Right renal cortex interstitium (tissue), 3 donors: ENCODE results near the gene RNU6-1. TPM values are rescaled to one million over a fixed set of nuclear protein-coding genes. Genes with fewer than 3 reads are reported as not detected.
A peak's percentile ranks its signal among the peaks of the same experiment; 100 is the strongest.

Experiments used
- DNase-seq, 3 donors: peaks; one replicate each; pipeline ENCODE4 v3.0.0-alpha.2; 2013; ENCODE audit warnings: low read depth in 3 of 3, low spot score in 2 of 3
- polyA plus RNA-seq, 3 donors: library from polyadenylated mRNA; unstranded; fragments of 120-200 nt; gene quantifications; one replicate each; pipeline ENCODE4 v1.2.1, GENCODE V29; 2013; ENCODE audit not compliant: insufficient read length in 3 of 3

The RNU6-1 gene
- polyA plus RNA-seq, 3 donors = not detected

DNA sequence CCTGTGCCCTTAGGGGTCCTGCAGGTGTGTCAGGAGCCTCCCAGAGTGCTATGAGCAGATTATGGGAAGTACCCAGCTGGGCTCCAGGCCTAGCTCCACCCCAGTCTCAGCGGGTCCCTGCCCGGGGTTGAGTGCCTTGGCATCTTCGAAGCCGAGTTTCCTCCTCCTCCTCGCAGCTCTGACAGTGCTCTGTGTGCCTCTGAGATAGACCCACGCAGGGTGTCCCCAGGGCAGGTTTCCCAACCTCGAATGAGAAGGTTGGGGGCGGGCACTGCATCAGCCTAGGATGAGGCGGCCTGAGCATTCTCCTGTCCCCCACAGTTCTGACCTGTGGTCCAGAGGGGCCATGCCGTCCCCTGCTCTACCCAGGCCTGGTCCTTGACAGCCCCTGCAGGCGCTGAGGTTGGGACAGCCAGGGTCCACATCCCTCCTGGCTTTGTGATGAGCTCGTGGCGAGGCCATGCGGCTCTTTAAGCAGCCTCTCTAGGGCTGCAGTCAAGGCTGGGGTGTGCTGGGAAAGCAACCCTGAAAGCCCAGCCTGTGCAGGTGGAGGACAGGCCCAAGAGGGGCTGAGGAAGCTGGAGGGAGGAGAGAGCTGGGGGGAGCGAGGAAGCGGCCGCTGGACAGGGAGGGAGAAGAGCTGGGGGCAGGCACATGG lies 34.7 kb downstream of the RNU6-1 start:
- no peak for DNase-seq

DNA sequence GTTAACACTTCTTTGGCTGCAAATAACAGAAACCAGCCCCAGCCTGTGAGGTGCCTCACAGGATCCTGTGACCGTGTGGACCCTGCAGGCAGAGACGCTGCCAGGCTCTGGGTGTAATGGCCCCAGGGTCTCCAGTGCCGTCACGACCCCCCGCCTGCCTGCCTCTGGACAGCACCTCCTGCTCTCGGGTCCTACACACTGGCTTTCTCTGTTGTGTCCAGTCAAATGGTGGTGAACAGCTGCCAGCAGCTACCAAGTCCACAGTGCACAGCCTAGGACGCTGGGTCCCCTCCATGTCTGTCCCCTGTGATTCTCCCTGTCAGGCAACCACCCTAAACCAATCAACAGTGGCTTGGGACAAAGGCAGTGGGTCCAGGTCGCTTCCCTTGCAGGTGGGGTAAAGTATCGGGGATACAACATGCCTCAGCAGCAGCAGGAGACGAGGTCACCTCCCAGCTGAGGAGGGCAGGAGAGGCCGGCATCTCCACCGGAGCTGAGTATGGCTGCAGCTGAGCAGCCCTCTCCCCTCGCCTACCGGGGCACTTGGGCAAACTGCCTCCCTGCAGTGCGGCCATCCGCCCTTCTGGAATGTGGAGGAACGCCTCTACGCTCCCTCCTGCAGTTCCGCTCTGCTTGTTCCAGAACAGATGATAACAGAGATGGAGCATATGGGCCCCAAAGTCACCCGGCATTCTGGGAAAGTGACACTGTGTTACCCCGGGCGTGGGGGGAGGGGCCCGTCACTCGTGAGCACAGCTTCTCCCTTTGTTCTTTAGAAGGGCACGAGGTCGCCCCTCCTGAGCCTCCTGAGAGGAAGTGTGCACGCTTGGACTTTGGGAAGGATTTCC lies 35.6 kb downstream of the RNU6-1 start:
- DNase-seq = no peak

DNA sequence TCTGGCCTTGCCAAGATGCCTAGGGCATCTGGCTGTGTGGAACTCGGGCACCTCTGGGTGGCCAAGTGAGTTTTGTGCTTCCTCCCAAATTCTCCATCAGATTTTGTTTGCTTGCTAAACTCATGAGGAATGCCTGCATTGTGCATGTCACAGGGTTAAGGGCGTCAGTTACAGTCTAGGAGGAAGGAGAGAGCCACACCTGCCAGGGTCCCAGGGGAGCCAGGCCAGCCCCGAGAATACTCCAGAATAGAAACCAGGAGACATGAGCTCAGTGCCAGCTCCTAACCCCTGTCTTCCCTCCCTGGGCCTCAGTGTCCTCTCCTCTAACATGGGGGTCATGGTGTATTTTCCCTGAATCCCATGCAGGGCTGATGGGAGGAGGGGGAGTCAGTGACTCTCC lies 36.5 kb downstream of the RNU6-1 start:
- no peak for DNase-seq

DNA sequence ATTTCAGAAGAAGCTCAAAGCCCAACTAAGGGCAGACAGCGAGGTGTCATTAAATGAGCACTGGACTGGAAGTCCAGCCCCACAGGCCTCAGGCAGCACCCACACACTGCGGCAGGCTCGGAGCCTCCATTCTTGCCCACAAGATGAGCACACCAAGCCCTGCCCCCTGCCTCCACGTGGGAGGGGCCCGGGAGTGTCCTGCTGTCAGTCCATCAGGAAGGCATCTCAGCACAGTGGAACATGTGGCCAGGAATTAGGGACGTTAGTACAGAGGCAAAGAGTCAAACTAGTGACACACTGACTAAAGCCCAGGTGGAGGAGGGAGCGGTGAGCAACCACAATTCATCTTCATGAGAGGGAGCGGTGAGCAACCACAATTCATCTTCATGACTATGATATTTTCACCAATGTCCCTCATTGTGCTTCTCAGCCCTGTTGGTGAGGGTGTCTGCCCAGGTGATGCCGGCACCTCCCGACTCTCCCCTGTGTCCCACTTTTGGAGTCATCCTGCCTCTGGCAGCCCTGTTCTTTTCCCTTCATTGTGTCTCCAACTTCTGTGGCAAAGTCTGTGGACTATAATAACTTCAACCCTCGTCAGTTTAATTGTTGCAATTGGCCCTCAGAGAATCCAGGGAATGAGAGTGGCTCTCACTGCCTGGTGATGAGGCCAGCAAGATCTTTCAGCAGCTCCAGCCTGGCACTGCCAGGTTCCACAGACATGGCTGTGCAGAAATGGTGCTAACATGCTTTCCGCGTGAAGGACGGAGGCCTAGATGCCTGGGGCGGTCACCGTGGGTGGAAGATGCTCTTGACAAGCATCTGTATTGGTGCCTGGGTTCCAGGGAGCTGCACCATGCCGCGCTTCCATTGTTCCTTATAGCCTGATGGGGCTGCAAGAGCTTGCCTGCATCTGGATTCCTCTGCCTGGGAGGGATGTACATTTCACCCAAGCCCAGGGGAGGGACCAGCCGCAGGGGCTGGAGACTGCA lies 37.6 kb downstream of the RNU6-1 start:
- DNase-seq = no peak

DNA sequence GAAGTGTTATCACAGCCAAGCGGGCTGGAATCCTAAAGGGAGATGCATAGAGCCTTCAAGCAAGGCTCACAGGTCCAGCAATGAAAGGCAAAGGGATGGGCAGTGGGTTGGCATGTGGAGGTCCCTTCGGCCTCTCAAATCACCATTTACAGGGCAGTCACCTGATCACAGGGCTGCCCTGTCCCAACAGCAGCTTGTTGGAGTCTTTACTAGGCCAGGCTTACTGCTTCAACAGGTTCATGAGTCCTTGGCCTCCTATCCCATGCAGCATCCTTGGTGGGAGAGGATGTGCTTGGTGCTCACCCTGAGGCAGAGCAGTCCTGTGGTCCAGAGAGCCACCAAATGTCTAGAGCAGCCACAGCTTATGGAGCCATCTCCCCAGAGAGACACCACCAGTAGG lies 38.7 kb downstream of the RNU6-1 start:
- DNase-seq = no peak

DNA sequence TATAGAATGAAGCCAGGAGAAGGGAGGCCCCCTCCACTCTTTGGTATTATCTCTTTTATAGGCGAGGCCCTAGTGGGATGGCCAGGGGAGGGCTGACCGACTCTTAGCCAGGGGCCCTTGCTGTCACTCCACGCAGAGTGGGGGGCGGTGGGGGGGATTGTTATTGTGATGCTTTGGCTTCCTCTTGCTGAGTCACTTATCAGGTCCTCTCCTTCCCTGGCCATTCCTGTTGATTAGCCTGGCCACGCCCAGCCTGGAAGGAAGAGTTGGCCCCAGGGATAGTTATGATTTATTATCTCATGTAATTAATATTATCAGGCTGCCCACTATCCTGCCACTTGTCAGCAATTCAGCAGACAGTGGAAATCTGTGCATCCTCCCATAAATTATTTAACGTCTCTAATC lies 40.0 kb downstream of the RNU6-1 start:
- DNase-seq = no peak

DNA sequence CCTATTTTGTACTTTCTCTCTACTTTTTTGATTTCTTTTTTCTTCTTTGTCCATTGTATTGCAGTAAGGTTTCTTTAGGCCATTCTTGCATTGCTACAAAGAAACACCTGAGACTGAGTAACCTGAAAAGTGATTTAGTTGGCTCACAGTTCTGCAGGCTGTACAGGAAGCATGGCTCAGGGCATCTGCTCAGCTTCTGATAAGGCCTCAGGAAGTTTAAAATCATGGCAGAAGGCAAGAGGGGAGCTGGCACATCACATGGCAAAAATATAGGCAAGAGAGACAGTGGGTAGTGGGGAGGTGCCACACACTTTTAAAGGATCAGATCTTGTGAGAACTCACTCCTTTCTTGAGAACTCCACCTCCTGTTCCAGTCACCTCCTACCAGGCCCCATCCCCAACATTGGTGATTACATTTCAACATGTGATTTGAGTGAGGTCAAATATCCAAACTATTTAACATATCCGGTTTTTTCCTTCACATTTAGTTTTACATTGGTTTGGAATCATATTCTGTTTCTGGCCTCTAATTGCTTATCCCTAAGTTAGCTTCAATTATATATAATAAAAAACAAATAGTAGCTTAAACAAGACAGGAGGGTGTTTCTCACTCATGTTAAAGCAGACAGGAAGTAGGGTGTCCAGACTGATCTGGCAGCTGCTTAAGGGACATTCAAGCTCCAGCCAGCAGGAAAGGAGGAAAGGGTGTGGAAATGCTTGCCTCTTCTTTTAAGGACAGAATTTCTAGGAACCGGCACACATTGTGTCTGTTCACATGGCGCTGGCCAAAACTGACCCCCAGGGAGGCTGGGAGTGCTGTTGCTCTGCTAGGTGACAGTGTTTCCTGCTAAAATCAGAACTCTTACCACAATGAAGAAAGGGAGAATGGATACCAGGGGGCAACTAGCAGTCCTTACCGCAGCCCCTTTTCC lies 43.4 kb downstream of the RNU6-1 start:
- DNase-seq = no peak

DNA sequence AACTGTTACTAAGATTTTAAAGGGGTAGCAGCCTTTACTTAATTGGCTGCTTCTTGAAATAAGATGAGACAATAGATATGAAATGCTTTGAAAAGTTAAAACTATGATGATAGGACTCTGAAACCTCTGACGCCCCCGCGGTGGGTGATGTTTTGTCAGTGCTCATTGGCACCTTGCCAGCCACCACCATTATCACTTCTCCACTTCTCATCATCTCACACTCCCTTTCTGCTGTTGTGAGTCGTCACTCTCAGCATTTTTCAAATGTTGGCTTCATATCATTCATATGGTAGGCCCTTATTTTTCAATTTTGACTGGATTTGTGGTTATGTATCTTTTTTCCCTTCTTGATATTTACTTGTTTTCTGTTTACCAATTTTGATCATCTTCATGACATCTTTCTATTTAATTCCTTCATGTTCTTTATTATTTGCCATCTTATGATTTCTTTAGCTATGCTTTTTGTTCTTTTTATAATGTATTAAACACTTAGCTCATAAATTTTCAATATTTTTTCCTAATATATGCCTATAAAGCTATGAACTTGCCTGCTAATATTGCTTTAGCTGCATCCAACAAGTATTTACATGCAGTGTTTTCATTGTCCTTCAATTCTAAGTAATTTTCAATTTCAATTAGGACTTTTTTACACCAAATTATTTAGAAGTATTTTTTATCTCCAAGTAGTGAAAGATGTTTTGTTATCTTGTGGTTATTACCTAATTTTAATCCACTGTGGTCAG lies 44.8 kb downstream of the RNU6-1 start:
- no peak for DNase-seq

DNA sequence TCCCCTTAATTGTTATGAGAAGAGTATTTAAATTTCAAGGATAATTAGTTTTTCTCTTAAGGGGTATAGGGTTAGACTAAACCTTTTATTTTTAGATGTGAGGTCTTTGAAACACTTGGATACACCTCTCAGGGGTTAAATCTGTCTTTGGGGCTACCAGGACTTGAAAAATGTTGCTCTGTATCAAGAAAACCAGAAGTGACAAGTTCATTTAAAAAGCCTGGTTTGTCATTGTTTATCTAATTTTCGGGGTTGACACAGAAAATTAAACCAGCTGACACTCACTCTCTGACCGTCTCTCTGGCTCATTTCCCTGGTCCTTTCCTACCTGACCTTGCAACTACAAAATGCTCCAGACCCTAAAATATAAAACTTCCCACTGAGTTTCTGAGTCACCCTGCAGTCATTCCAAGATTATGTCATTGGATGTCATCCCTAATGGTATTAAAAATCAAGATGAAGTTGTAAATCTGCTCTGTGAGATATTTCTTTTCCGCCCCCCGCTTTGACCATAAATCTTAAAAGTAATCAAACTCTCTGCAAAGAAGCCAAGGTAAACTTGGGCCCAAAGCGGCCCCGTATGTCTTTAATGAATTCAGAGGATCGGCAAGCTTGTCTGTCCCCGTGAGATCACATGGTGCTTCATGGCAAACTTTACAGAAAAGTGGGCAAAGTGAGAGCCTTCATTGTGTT lies 47.4 kb downstream of the RNU6-1 start:
- DNase-seq = peak in 1 of 3 donors; percentile 39

DNA sequence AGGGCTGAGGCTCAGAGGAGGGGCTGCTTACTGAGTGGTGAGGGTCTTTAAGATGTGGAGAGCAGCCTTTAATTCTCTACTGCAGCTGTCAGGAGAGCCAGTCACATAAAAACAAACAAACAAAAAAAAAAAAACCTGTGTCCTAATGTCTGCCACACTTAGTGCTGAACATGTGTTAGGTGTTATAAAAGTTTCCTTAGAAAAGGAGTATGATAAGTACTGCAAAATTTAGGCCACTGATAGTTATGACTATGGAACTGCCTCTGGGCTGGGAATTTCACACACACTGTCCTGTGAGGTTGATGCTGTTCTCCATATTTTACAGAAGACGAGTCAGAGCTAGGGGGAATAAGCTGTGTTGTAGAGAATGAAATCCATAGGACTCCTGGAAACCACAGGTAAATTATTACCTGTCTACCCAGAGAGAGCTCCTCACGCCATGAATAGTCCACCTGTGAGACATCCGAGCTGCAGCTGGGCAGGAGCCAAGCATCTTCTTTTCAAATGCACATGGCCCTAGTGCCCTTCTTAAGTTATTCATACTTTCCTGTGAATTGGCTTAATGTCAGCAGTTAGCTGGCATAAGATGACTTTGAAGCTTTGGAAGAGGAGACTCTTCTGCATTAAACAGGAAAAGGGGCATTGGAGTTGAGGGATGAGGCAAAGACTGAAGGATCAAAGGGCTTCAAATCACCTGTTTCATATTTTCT lies 49.1 kb downstream of the RNU6-1 start:
- DNase-seq = no peak

Other genes starting within 250 kb of the RNU6-1 start
- gene SKOR1, start 14.5 kb downstream of the RNU6-1 start, polyA plus RNA-seq = under 1 TPM; 0.16 to 0.29 (median 0.25) TPM
- gene PIAS1, start 214.3 kb upstream of the RNU6-1 start, polyA plus RNA-seq = 10 to 100 TPM; 44.1 to 47.2 (median 45.7) TPM